Endothelial cell of umbilical vein (primary cell): ENCODE measurements around the gene GPATCH2. TPM values are rescaled to one million over a fixed set of nuclear protein-coding genes. Genes with fewer than 3 reads are reported as not detected.

ENCODE experiments used
- BruUV-seq: library from RNA; stranded (reverse); fragments of 400-500 nt; replicated peaks from 2 replicates; lab custom pipeline; 2021; lab: Mats Ljungman, UMichigan
- CTCF ChIA-PET: fragments of 300-600, 350-600 bp; sonication (Branson Sonifier 250); formaldehyde crosslinking; loops from one replicate; lab custom pipeline; 2021; ENCODE audit warnings: antibody characterized with exemption, inconsistent platforms; lab: Charles Lee
- POLR2A ChIA-PET: fragments of 300-600, 350-600 bp; sonication (Branson Sonifier 250); formaldehyde crosslinking; loops from one replicate; lab custom pipeline; 2021; ENCODE audit warnings: antibody characterized with exemption, inconsistent platforms; lab: Charles Lee
- DNase-seq: peaks from one replicate; pipeline ENCODE4 v3.0.0-alpha.2; 2011; ENCODE audit warnings: low read depth, low spot score
- FAIRE-seq: peaks from 2 replicates; lab custom pipeline; 2011; peaks lifted over from hg19 to GRCh38; lab: Jason Lieb, UNC
- H2AFZ ChIP-seq: 2 replicates; pipeline ENCODE4 v1.6.0; 2012; ENCODE audit warnings: low read depth, low read length, control low read depth, inconsistent platforms
- H3K27ac ChIP-seq: 2 replicates; pipeline ENCODE4 v1.5.1; 2011; ENCODE audit warnings: low read depth, mild to moderate bottlenecking, control low read depth, low read length, moderate library complexity; ENCODE audit not compliant: insufficient read depth
- H3K27me3 ChIP-seq, 2 experiments: 2 replicates each; pipeline versions ENCODE4 v1.6.0 to v1.6.1; 2011; ENCODE audit warnings: low read length in 2 of 2, mixed read lengths in 1 of 2; ENCODE audit not compliant: control insufficient read depth in 2 of 2, insufficient read depth in 2 of 2
- H3K36me3 ChIP-seq, 2 experiments: 2 replicates in 1 of 2; 3 replicates in 1 of 2; pipeline ENCODE4 v1.5.1; 2011; ENCODE audit warnings: low read length in 2 of 2, mild to moderate bottlenecking in 1 of 2, moderate library complexity in 1 of 2; ENCODE audit not compliant: control insufficient read depth in 2 of 2, insufficient read depth in 2 of 2; ENCODE audit errors: extremely low read depth in 1 of 2
- H3K4me1 ChIP-seq: 3 replicates; pipeline ENCODE4 v1.5.1; 2011; ENCODE audit warnings: mild to moderate bottlenecking, low read length; ENCODE audit not compliant: control insufficient read depth, insufficient read depth; ENCODE audit errors: extremely low read depth
- H3K4me2 ChIP-seq: 2 replicates; pipeline ENCODE4 v1.6.1; 2011; ENCODE audit warnings: low read length, control low read depth, mixed read lengths; ENCODE audit not compliant: insufficient read depth
- H3K4me3 ChIP-seq, 3 experiments: fragments of 200-600 bp in 1 of 3; sonication (generic), shearing (Covaris generic) in 1 of 3; replicated peaks in 1 of 3; 2 replicates each; pipeline ENCODE4 v1.5.1; 2011 to 2016; ENCODE audit warnings: control low read depth in 3 of 3, low read length in 3 of 3, mild to moderate bottlenecking in 2 of 3, inconsistent platforms in 1 of 3, low read depth in 1 of 3, moderate library complexity in 1 of 3; ENCODE audit not compliant: insufficient read depth in 1 of 3
- H3K79me2 ChIP-seq: 2 replicates; pipeline ENCODE4 v1.6.0; 2012; ENCODE audit warnings: low read length, inconsistent platforms; ENCODE audit not compliant: control insufficient read depth, insufficient read depth
- H3K9ac ChIP-seq: replicated peaks from 2 replicates; pipeline ENCODE3; 2011; ENCODE audit warnings: low read length, control low read depth; ENCODE audit not compliant: insufficient read depth; ENCODE audit errors: extremely low read depth
- H3K9me1 ChIP-seq: replicated peaks from 3 replicates; pipeline ENCODE4 v1.6.0; 2011; ENCODE audit warnings: mild to moderate bottlenecking, low read length; ENCODE audit not compliant: control insufficient read depth, insufficient read depth; ENCODE audit errors: extremely low read depth
- H3K9me3 ChIP-seq: replicated peaks from 2 replicates; pipeline ENCODE4 v1.5.1; 2012; ENCODE audit warnings: low read length, inconsistent platforms; ENCODE audit not compliant: control insufficient read depth, insufficient read depth
- H4K20me1 ChIP-seq: replicated peaks from 2 replicates; pipeline ENCODE3; 2011; ENCODE audit warnings: mild to moderate bottlenecking, low read length; ENCODE audit not compliant: control insufficient read depth, insufficient read depth; ENCODE audit errors: extremely low read depth
- EZH2 ChIP-seq: IDR thresholded peaks from 2 replicates; pipeline ENCODE4 v1.6.1; 2012; ENCODE audit warnings: borderline replicate concordance, low read depth, mild to moderate bottlenecking, moderate library complexity, low read length, inconsistent platforms; ENCODE audit not compliant: severe bottlenecking
- FOS ChIP-seq: IDR thresholded peaks from 2 replicates; pipeline ENCODE4 v1.6.1; 2011; ENCODE audit warnings: mild to moderate bottlenecking, low read length, moderate library complexity, borderline replicate concordance; ENCODE audit not compliant: insufficient read depth
- GATA2 ChIP-seq: IDR thresholded peaks from 2 replicates; pipeline ENCODE4 v1.7.0; 2011; ENCODE audit warnings: low read depth, mild to moderate bottlenecking, moderate library complexity, mixed read lengths, low read length; ENCODE audit not compliant: insufficient read length, insufficient read depth
- JUN ChIP-seq: IDR thresholded peaks from 2 replicates; pipeline ENCODE4 v1.6.1; 2011; ENCODE audit warnings: borderline replicate concordance, low read depth; ENCODE audit not compliant: insufficient read length, insufficient read depth
- MYC ChIP-seq: IDR thresholded peaks from one replicate; pipeline ENCODE4 v1.6.1; 2011; ENCODE audit warnings: mild to moderate bottlenecking, low read depth, low read length
- POLR2A ChIP-seq: IDR thresholded peaks from 2 replicates; pipeline ENCODE4 v1.6.1; 2012; ENCODE audit warnings: low read depth, mild to moderate bottlenecking, control low read depth, low read length
- POLR2AphosphoS5 ChIP-seq: IDR thresholded peaks from 2 replicates; pipeline ENCODE4 v1.6.1; 2012; ENCODE audit warnings: low read depth, mild to moderate bottlenecking, control low read depth, low read length, moderate library complexity; ENCODE audit not compliant: insufficient read depth
- dilution Hi-C: fragments of 300-500 bp; cut with MboI; formaldehyde crosslinking; loops from one replicate; pipeline ENCODE4 v1.15.0; 2019; ENCODE audit warnings: low sequenced_read_pairs; ENCODE audit not compliant: extremely low pct_ligation_motif_present
- intact Hi-C: fragments of 100-400 bp; cut with micrococcal nuclease; formaldehyde crosslinking; loops from one replicate; pipeline ENCODE4 v1.10.0; 2022
- polyA plus RNA-seq, 4 experiments: library from polyadenylated mRNA; depleted of rRNA in 3 of 4; stranded (reverse) in 3 of 4; unstranded in 1 of 4; fragments of >200 nt; gene quantifications; 2 replicates each; pipeline versions ENCODE4 v1.2.1 to v1.2.3, GENCODE V29; 2011 to 2012; ENCODE audit warnings: missing spikeins in 1 of 4
- total RNA-seq: library from RNA; stranded (reverse); gene quantifications from 2 replicates; pipeline ENCODE4 v1.2.3, GENCODE V29; 2021

The GPATCH2 gene
- total and polyA plus RNA-seq, 2 donors (not counting 3 experiments of a cell fraction or from before 2014, with no cell fraction given) = 3.3 to 15.6 TPM

DNA sequence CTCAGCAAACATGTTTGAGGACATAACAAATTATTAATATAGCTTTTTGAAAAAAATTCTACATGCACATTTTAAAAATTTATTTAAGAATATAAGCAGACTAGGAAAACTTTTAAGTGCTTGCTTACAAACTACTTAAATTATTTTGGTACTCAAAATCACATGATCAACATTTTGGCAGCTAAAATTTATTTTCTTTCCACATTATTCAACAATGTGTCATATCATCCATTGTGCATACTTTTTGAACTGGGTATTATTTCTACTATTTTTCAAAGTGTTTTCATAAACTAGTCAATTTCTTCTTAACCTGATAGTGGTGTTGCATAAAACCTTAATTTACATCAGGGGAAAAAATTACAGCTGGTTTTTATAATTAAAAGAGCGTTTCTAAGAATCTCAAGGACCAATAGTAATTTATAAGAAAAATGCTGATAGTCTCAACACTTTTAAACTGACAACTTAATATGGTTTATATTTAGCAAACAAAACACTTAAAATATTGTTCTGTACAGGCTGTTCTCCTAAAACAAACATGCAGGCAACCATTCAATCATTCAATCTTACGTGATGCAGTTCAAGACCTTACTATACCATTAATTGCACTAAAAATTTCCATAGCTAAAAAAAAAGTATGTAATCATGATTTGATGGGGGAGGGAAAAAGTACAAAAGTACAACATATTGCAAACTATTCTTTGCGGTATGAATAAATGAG lies 105.0 kb downstream of the GPATCH2 start:
- Histone ChIP-seq H3K9ac (peak overlapping the region; percentile 57), H3K4me3 (no peak overlapping the region), H3K36me3 (no peaks in the 10 kb centered on the region), H3K4me2 (peak overlapping the region; percentile 57), H3K4me1 (peaks cover 19% of the 10 kb centered on the region), H3K9me1 (no peaks in the 10 kb centered on the region), H4K20me1 (no peaks in the 10 kb centered on the region), H3K79me2 (no peaks in the 10 kb centered on the region), H2AFZ (no peak overlapping the region), H3K9me3 (no peaks in the 10 kb centered on the region), H3K27ac (peak overlapping the region; percentile 41), H3K27me3 (no peaks in the 10 kb centered on the region)
- FAIRE-seq (no peak), DNase-seq (peak; percentile 63)
- ChIA-PET CTCF (interaction anchor here (1.1 to 1.2 kb wide), 2 partner anchors 9 to 71 kb away, joined by 3 read pairs; no protein-coding TSS in a partner anchor), POLR2A (no interaction called here)
- intact Hi-C loops = loop anchor here (2.0 kb wide), 1 partner anchor 105 kb away; the partner anchor contains the start of genes GPATCH2 and SPATA17
- dilution Hi-C loops = no loop called here
- BruUV-seq = no TSS peak
- TF ChIP-seq EZH2 (no peak), JUN (peak; percentile 25), MYC (no peak), POLR2A (no peak), FOS (peak; percentile 32), GATA2 (no peak), POLR2AphosphoS5 (no peak)
